SK-N-SH treated with all-trans-retinoic acid at 6 μM for 48 hours (cell line): ENCODE results near the gene NSUN6.

Experiments used
- ATAC-seq: fragments of 200-7000 bp; cut with Tn5 transposase; 3 replicates; pipeline ENCODE4 v1.9.1; 2020; ENCODE audit warnings: mild to moderate bottlenecking, moderate library complexity
- ARNTL ChIP-seq: fragments of 450-650 bp; formaldehyde crosslinking; IDR thresholded peaks from 2 replicates; pipeline ENCODE4 v1.5.0; 2020; ENCODE audit warnings: low read depth, mild to moderate bottlenecking, moderate library complexity, borderline replicate concordance
- BACH2 ChIP-seq: fragments of 250-450 bp; sonication (Bioruptor Pico); IDR thresholded peaks from 2 replicates; pipeline ENCODE4 v1.9.0; 2021; ENCODE audit warnings: mild to moderate bottlenecking, borderline replicate concordance
- CREB5 ChIP-seq: fragments of 250-450 bp; sonication (Bioruptor Pico); IDR thresholded peaks from 2 replicates; pipeline ENCODE4 v1.5.1; 2020; ENCODE audit warnings: low read depth, mild to moderate bottlenecking, moderate library complexity
- CSDC2 ChIP-seq: fragments of 250-450 bp; sonication (Bioruptor Pico); IDR thresholded peaks from 2 replicates; pipeline ENCODE4 v1.5.0; 2020; ENCODE audit warnings: mild to moderate bottlenecking, moderate library complexity
- CSRNP3 ChIP-seq: fragments of 250-450 bp; sonication (Bioruptor Pico); IDR thresholded peaks from 2 replicates; pipeline ENCODE4 v1.5.1; 2021; ENCODE audit warnings: mild to moderate bottlenecking, moderate library complexity
- GLIS3 ChIP-seq: fragments of 250-450 bp; sonication (Bioruptor Pico); IDR thresholded peaks from 2 replicates; pipeline ENCODE4 v1.5.0; 2020; ENCODE audit warnings: mild to moderate bottlenecking, moderate library complexity
- ISL1 ChIP-seq: fragments of 250-450 bp; sonication (Bioruptor Pico); IDR thresholded peaks from 2 replicates; pipeline ENCODE4 v2.1.2; 2022; ENCODE audit warnings: mild to moderate bottlenecking, moderate library complexity
- OSR1 ChIP-seq: fragments of 250-450 bp; sonication (Bioruptor Pico); IDR thresholded peaks from 2 replicates; pipeline ENCODE4 v1.8.0; 2022; ENCODE audit warnings: moderate library complexity, mild to moderate bottlenecking, inconsistent platforms
- PATZ1 ChIP-seq: fragments of 250-450 bp; sonication (Bioruptor Pico); IDR thresholded peaks from 2 replicates; pipeline ENCODE4 v1.8.0; 2020; ENCODE audit warnings: mild to moderate bottlenecking, moderate library complexity, borderline replicate concordance
- POU6F1 ChIP-seq: fragments of 250-450 bp; sonication (Bioruptor Pico); IDR thresholded peaks from 2 replicates; pipeline ENCODE4 v1.8.0; 2021; ENCODE audit warnings: low read depth, mild to moderate bottlenecking, moderate library complexity, borderline replicate concordance
- PPARA ChIP-seq: fragments of 250-450 bp; sonication (Bioruptor Pico); IDR thresholded peaks from 2 replicates; pipeline ENCODE4 v1.5.0; 2020; ENCODE audit warnings: mild to moderate bottlenecking, borderline replicate concordance
- RARB ChIP-seq: fragments of 250-450 bp; sonication (Bioruptor Pico); IDR thresholded peaks from 2 replicates; pipeline ENCODE4 v1.8.0; 2021; ENCODE audit warnings: mild to moderate bottlenecking, moderate library complexity
- TOX ChIP-seq: fragments of 250-450 bp; sonication (Bioruptor Pico); IDR thresholded peaks from 2 replicates; pipeline ENCODE4 v1.8.0; 2021; ENCODE audit warnings: mild to moderate bottlenecking, moderate library complexity, borderline replicate concordance
- TSHZ2 ChIP-seq: fragments of 250-450 bp; sonication (Bioruptor Pico); IDR thresholded peaks from 2 replicates; pipeline ENCODE4 v1.5.0; 2020; ENCODE audit warnings: mild to moderate bottlenecking, moderate library complexity
- ZC3H10 ChIP-seq: fragments of 250-450 bp; sonication (Bioruptor Pico); IDR thresholded peaks from 2 replicates; pipeline ENCODE4 v1.5.1; 2021; ENCODE audit warnings: mild to moderate bottlenecking, moderate library complexity
- ZFP3 ChIP-seq: fragments of 250-450 bp; sonication (Bioruptor Pico); IDR thresholded peaks from 2 replicates; pipeline ENCODE4 v1.5.0; 2020; ENCODE audit warnings: mild to moderate bottlenecking, moderate library complexity
- ZFP30 ChIP-seq: fragments of 450-650 bp; formaldehyde crosslinking; IDR thresholded peaks from 2 replicates; pipeline ENCODE4 v1.5.0; 2022; ENCODE audit warnings: mild to moderate bottlenecking, moderate library complexity
- ZNF565 ChIP-seq: fragments of 450-650 bp; formaldehyde crosslinking; conservative IDR thresholded peaks from 2 replicates; pipeline ENCODE4 v1.5.0; 2020; ENCODE audit warnings: low read depth, mild to moderate bottlenecking, moderate library complexity
- ZNF70 ChIP-seq: fragments of 450-650 bp; formaldehyde crosslinking; IDR thresholded peaks from 2 replicates; pipeline ENCODE4 v1.5.0; 2020; ENCODE audit warnings: mild to moderate bottlenecking, moderate library complexity
- ZNF8 ChIP-seq: fragments of 450-650 bp; formaldehyde crosslinking; IDR thresholded peaks from 2 replicates; pipeline ENCODE4 v1.5.0; 2020; ENCODE audit warnings: mild to moderate bottlenecking, moderate library complexity

NSUN6 gene

GRCh38 chr10:18687706-18688105 is 36.3 kb upstream of the NSUN6 start (continued):
- TF ChIP-seq PATZ1 (CRISPR knock-in tag) = no peak

GRCh38 chr10:18687195-18687594 is 35.8 kb upstream of the NSUN6 start:
- TF ChIP-seq ZNF70 (CRISPR knock-in tag) (no peak), RARB (no peak), ZC3H10 (CRISPR knock-in tag) (no peak), TSHZ2 (CRISPR knock-in tag) (no peak), ZNF8 (no peak), ARNTL (CRISPR knock-in tag) (no peak), OSR1 (CRISPR knock-in tag) (no peak), TOX (no peak), PATZ1 (CRISPR knock-in tag) (no peak), POU6F1 (no peak), ZNF565 (CRISPR knock-in tag) (no peak), ISL1 (CRISPR knock-in tag) (no peak), ZFP3 (CRISPR knock-in tag) (no peak), PPARA (CRISPR knock-in tag) (no peak), ZFP30 (no peak), CREB5 (CRISPR knock-in tag) (no peak), CSDC2 (CRISPR knock-in tag) (no peak), CSRNP3 (no peak)

GRCh38 chr10:18685555-18685954 is 34.2 kb upstream of the NSUN6 start:
- ATAC-seq = no peak
- TF ChIP-seq BACH2 (CRISPR knock-in tag) = no peak
- TF ChIP-seq, all 23 proteins: peak for 0

More at GRCh38 chr10:18687195-18687594, 35.8 kb upstream of the NSUN6 start:
- no peak for ATAC-seq

- ATAC-seq = no peak
- TF ChIP-seq TOX (no peak), ISL1 (CRISPR knock-in tag) (no peak), ZFP3 (CRISPR knock-in tag) (no peak), CSRNP3 (no peak), PATZ1 (CRISPR knock-in tag) (no peak), CSDC2 (CRISPR knock-in tag) (no peak), GLIS3 (CRISPR knock-in tag) (no peak)
These were observed 33.6 kb upstream of the NSUN6 start for GRCh38 chr10:18684953-18685352.
